NOMO-1 treated with DMSO at 0.1 percent for 48 hours (cell line): ENCODE results near the gene MFSD11.
"Not testable (repeated sequence)": the region's sequence is repeated elsewhere in the genome, so short reads cannot be mapped to it uniquely, and the experiment has no call there.

ENCODE experiments used
- DNase-seq: peaks from one replicate; lab custom pipeline; 2025; ENCODE audit not compliant: unreplicated experiment; lab: John Stamatoyannopoulos, UW

MFSD11 gene

GRCh38 chr17:76737676-76738467 lies at the start of gene MFSD11:
Gene MFSD11, plus strand, starts transcription at chr17:76738119. Its CDS starts 234 bp downstream, at chr17:76738353.
- DNase-seq = peak; percentile 94

- DNase-seq = no peak
Observed at GRCh38 chr17:76688165-76688622, 49.7 kb upstream of the MFSD11 start.

GRCh38 chr17:76689859-76690258 lies 48.1 kb upstream of the MFSD11 start:
- no peak for DNase-seq

- no peak for DNase-seq
Observed at GRCh38 chr17:76690596-76691280, 47.2 kb upstream of the MFSD11 start.

GRCh38 chr17:76691379-76692191 lies 46.3 kb upstream of the MFSD11 start:
- DNase-seq = no peak

GRCh38 chr17:76695059-76695831 lies 42.7 kb upstream of the MFSD11 start:
- DNase-seq = no peak

- DNase-seq = no peak
Observed at GRCh38 chr17:76696763-76697701, 40.9 kb upstream of the MFSD11 start.

GRCh38 chr17:76697702-76698465 lies 40.0 kb upstream of the MFSD11 start:
- DNase-seq = no peak

- not testable (repeated sequence) for DNase-seq
Observed at GRCh38 chr17:76698466-76698977, 39.4 kb upstream of the MFSD11 start.

- DNase-seq = no peak
Observed at GRCh38 chr17:76700270-76700616, 37.7 kb upstream of the MFSD11 start.

GRCh38 chr17:76700617-76701470 lies 37.1 kb upstream of the MFSD11 start:
- DNase-seq = no peak

GRCh38 chr17:76701471-76701967 lies 36.4 kb upstream of the MFSD11 start:
- no peak for DNase-seq

GRCh38 chr17:76702076-76702475 lies 35.8 kb upstream of the MFSD11 start:
- DNase-seq = no peak

- no peak for DNase-seq
Observed at GRCh38 chr17:76702941-76703637, 34.8 kb upstream of the MFSD11 start.

- DNase-seq = no peak
Observed at GRCh38 chr17:76704805-76705204, 33.1 kb upstream of the MFSD11 start.

GRCh38 chr17:76706817-76707216 lies 31.1 kb upstream of the MFSD11 start:
- DNase-seq = no peak
